ENCODE measurements around the gene ST6GALNAC3. TPM values are rescaled to one million over a fixed set of nuclear protein-coding genes. Genes with fewer than 3 reads are reported as not detected.

The ST6GALNAC3 gene
- polyA plus RNA-seq, 1 donor (not counting 4 experiments of a cell fraction or from before 2014, with no cell fraction given): 0.08 TPM

- dilution Hi-C loops (cut with MboI; ENCODE audit: extremely low pct_ligation_motif_present, low sequenced_read_pairs): no loop called here
- TF ChIP-seq EZH2 (IDR thresholded peaks at IDR 0.05; ENCODE audit: low read length): no peak
- TF ChIP-seq, protein P1, sequence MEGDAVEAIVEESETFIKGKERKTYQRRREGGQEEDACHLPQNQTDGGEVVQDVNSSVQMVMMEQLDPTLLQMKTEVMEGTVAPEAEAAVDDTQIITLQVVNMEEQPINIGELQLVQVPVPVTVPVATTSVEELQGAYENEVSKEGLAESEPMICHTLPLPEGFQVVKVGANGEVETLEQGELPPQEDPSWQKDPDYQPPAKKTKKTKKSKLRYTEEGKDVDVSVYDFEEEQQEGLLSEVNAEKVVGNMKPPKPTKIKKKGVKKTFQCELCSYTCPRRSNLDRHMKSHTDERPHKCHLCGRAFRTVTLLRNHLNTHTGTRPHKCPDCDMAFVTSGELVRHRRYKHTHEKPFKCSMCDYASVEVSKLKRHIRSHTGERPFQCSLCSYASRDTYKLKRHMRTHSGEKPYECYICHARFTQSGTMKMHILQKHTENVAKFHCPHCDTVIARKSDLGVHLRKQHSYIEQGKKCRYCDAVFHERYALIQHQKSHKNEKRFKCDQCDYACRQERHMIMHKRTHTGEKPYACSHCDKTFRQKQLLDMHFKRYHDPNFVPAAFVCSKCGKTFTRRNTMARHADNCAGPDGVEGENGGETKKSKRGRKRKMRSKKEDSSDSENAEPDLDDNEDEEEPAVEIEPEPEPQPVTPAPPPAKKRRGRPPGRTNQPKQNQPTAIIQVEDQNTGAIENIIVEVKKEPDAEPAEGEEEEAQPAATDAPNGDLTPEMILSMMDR (optimal IDR thresholded peaks at IDR 0.05 in 1 of 3, IDR thresholded peaks at IDR 0.05 in 1 of 3, conservative IDR thresholded peaks at IDR 0.05 in 1 of 3; ENCODE audit: extremely low read depth in 1 of 3, insufficient read depth in 2 of 3, low read length in 3 of 3): no peak
- H3K79me2 ChIP-seq (ENCODE audit: control insufficient read depth, insufficient read depth, low read length): no peaks in the 10 kb centered on the region
These were observed 32.2 kb downstream of the ST6GALNAC3 start for GRCh38 chr1:76106719-76107235.

DNA sequence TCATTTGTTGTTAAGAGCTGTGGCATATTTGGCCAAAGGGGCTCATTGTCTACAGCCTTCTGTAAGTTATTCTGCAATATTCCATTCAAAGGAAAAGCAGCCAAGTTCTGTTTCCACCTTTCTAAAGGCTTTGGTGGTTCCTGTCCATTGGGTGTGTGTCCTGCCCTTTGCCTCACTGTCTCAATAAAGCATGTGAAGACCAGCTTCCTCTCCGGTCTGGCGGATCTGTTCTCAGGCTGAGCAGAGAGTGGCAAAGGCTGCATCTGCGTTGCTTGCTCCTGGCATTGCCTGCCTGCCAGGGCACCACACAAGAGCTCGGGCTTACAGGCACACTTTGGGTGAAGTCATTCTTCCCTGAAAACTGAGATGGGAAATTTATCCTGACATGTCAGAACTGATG is 34.9 kb downstream of the ST6GALNAC3 start:
- H3K79me2 ChIP-seq (ENCODE audit: control insufficient read depth, insufficient read depth, low read length): no peaks in the 10 kb centered on the region
- H4K20me1 ChIP-seq (ENCODE audit: control insufficient read depth, extremely low read depth, insufficient read depth, low read length): no peaks in the 10 kb centered on the region
- dilution Hi-C loops (cut with MboI; ENCODE audit: extremely low pct_ligation_motif_present, low sequenced_read_pairs): no loop called here
- no peaks in the 10 kb centered on the region for H3K9me3 ChIP-seq (ENCODE audit: control insufficient read depth, low read depth, low read length)
- H3K4me3 ChIP-seq (ENCODE audit: control insufficient read depth in 2 of 3, extremely low read depth in 1 of 3, insufficient read depth in 2 of 3, low read depth in 1 of 3, low read length in 3 of 3): no peak overlapping the region
- no peak overlapping the region for H3K27ac ChIP-seq (ENCODE audit: control insufficient read depth, insufficient read depth, low read length)
- H3K27me3 ChIP-seq (ENCODE audit: control insufficient read depth, extremely low read depth, insufficient read depth, low read length): no peaks in the 10 kb centered on the region
- no peak for FAIRE-seq
- no peaks in the 10 kb centered on the region for H3K4me1 ChIP-seq (ENCODE audit: control insufficient read depth, extremely low read depth, insufficient read depth, low read length)
- no peak for TF ChIP-seq EZH2 (IDR thresholded peaks at IDR 0.05; ENCODE audit: low read length)
- TF ChIP-seq, protein P1 (optimal IDR thresholded peaks at IDR 0.05 in 1 of 3, IDR thresholded peaks at IDR 0.05 in 1 of 3, conservative IDR thresholded peaks at IDR 0.05 in 1 of 3; ENCODE audit: extremely low read depth in 1 of 3, insufficient read depth in 2 of 3, low read length in 3 of 3): no peak
- no peak for DNase-seq (ENCODE audit: low read depth, low spot score)
- no peaks in the 10 kb centered on the region for H3K9me1 ChIP-seq (ENCODE audit: control insufficient read depth, extremely low read depth, insufficient read depth, low read length)
- no peak overlapping the region for H3K9ac ChIP-seq (ENCODE audit: control insufficient read depth, extremely low read depth, insufficient read depth, low read length)
- no peak overlapping the region for H3K4me2 ChIP-seq (ENCODE audit: control insufficient read depth, extremely low read depth, insufficient read depth, low read depth, low read length)
- no peaks in the 10 kb centered on the region for H3K36me3 ChIP-seq (ENCODE audit: control insufficient read depth in 2 of 2, extremely low read depth in 1 of 2, insufficient read depth in 2 of 2, low read length in 2 of 2)
- H2AFZ ChIP-seq (ENCODE audit: control insufficient read depth, low read length): no peak overlapping the region

More at GRCh38 chr1:76106719-76107235, 32.2 kb downstream of the ST6GALNAC3 start:
- Histone ChIP-seq H3K9ac (ENCODE audit: control insufficient read depth, extremely low read depth, insufficient read depth, low read length) (no peak overlapping the region), H3K27me3 (ENCODE audit: control insufficient read depth, extremely low read depth, insufficient read depth, low read length) (no peaks in the 10 kb centered on the region), H3K4me2 (ENCODE audit: control insufficient read depth, extremely low read depth, insufficient read depth, low read depth, low read length) (no peak overlapping the region), H3K9me1 (ENCODE audit: control insufficient read depth, extremely low read depth, insufficient read depth, low read length) (no peaks in the 10 kb centered on the region), H3K4me1 (ENCODE audit: control insufficient read depth, extremely low read depth, insufficient read depth, low read length) (no peaks in the 10 kb centered on the region), H3K4me3 (ENCODE audit: control insufficient read depth in 2 of 3, extremely low read depth in 1 of 3, insufficient read depth in 2 of 3, low read depth in 1 of 3, low read length in 3 of 3) (no peak overlapping the region), H3K9me3 (ENCODE audit: control insufficient read depth, low read depth, low read length) (no peaks in the 10 kb centered on the region), H3K27ac (ENCODE audit: control insufficient read depth, insufficient read depth, low read length) (no peak overlapping the region), H4K20me1 (ENCODE audit: control insufficient read depth, extremely low read depth, insufficient read depth, low read length) (no peaks in the 10 kb centered on the region), H3K36me3 (ENCODE audit: control insufficient read depth in 2 of 2, extremely low read depth in 1 of 2, insufficient read depth in 2 of 2, low read length in 2 of 2) (no peaks in the 10 kb centered on the region), H2AFZ (ENCODE audit: control insufficient read depth, low read length) (no peak overlapping the region)
- FAIRE-seq: no peak
- DNase-seq (ENCODE audit: low read depth, low spot score): no peak

Data from keratinocyte (primary cell).